GM21619 (cell line): ENCODE data around the gene TOB2.
"Not testable (repeated sequence)": the region's sequence is repeated elsewhere in the genome, so short reads cannot be mapped to it uniquely, and the experiment has no call there.

ENCODE experiments used
- ATAC-seq: cut with Tn5 transposase; IDR thresholded peaks from one replicate; pipeline ENCODE4 v1.9.1; 2021; ENCODE audit not compliant: unreplicated experiment

Gene TOB2

DNA sequence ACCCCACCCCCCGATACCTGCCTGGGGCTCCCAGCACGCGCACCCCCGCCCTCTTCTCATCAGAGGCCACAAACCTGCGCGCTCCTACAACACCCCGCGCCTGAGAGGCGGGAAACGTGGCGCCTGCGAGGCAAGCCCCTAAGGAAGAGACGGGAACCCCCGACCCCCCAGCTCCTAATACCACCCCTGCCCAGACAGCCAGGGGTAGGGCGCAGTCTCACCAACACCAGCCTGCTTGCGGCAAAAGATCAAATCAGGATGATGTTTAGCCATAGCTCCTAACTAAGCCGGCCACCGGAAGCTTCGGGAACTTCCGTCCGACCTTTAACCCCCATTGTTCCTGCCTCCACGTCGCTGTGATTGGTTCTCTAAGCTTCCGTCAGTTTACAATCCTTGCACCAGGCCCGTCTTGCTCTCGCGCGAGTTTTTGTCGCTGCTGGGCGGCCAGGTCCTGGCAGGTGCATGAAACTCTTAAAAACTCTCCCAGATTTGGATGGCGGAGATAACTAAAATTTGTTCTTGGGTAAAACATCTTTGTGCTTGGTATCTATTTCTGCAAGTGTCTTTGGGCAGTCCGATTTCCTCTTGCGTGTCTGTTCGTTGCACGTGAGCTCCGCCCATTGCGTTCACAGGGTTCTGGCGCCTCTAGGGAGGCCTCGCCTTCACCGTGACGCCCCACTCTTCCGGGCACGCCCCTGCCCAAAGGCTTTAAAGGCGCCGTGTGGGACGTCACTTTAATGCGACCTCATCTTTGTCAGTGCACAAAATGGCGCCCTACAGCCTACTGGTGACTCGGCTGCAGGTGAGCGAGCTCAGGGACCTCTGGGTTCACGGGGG lies 22.0 kb upstream of the TOB2 start, which contains the start of the genes ACO2 and PHF5A:
Gene ACO2, plus strand, starts transcription at position 737 of the 837 bp plus-strand sequence. Its CDS starts 30 bp downstream, at position 767.
Gene PHF5A, minus strand, starts transcription at position 312 of the 837 bp plus-strand sequence. Its CDS starts 39 bp downstream, at position 273.
- peak; percentile 80 for ATAC-seq

DNA sequence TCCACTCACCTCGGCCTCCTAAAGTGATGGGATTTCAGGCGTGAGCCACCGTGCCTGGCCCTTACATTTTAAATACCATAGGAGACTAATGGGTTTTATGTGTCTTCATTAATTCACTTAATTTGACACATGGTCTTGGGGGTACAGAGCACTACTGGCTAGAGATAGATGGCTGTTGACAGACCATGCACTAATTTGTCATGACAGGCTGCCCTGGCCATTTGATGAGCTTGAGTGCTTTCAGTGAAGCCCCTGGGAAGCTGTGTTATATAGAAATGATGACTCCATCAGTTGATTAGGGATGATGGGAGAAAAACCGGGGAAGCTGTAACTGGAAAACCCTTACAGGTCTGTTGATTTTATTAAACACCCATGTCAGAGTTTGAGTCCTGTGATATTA lies 15.3 kb upstream of the TOB2 start:
- no peak for ATAC-seq

GRCh38 chr22:41460071-41460470 lies 13.5 kb upstream of the TOB2 start:
- not testable (repeated sequence) for ATAC-seq

DNA sequence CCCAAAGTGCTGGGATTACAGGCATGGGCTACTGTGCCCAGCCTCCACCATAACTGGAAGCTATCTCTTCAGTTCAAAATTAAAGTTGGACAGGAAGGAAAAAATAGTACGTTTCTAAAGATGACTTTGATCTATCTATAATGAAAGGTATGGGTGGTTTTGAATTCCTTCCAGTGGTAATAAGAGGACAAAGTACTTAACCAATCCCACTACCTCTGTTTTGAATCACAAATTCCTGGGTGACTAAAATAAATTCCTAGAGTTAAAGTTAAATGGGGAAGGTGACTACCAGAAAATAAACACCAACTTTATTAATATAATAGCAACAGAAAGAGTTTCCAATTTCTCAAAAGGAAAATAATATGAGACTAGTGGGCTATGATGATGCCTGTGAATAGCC lies 12.8 kb upstream of the TOB2 start:
- ATAC-seq = no peak

DNA sequence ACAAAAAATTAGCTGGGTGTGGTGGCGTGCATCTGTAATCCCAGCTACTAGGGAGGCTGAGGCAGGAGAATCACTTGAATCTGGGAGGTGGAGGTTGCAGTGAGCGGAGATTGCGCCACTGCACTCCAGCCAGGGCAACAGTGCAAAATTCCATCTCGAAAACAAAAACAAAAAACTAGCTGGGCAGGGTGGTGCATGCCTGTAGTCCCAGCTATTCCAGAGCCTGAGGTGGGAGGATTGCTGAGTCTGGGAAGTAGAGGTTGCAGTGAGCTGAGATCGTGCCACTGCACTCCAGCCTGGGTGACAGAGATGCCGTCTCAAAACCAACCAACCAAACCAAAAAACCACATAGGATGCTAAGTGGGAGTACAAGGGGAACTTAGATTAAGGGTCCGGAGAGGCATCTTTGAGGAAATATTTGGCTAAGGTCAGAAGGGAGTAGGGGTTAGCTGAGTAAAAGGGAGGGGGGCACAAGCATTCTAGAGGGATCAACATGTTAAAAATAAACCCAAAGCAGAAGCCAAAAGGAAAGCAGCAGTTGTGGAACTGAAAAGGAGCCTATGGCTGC lies 11.6 kb upstream of the TOB2 start:
- ATAC-seq = no peak

- ATAC-seq = peak; percentile 41
Measured at GRCh38 chr22:41448189-41448808, 1.7 kb upstream of the TOB2 start.

DNA sequence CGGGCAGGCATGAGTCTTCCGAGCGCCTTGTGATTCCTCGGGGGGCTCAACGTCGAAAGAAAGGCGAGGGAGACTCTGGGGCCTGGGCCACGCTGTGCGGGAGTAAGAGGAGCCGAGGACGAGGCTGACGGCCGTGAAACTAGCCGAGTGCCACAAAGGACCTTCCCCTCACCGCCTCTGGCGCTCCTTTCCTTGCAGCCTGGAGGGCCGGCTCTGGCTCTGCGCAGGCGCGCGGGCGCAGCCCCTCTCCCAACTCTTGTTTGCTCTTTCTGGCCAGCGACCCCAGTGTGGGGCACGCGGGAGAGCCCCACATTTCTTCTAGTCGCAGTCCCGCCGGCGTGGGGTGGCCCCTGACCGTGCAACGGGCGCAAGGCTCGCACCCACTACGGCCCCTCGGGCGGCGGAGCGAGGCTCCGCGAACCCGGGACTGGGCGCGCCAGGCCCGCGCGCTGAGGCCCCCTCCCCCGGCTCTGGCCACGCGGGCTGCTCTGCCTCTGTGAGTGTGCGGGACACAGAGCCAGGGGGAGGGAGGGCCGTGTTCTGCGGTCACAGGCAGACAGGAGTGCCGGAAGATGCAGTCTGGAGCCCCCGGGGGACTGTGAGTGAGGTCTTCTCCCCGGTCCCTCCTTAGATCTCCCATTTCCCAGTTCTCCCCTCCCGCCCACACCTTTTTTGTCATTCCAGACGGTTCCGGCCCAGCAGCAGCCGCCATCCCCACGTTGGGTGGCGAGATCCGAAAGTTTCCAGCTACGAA lies 1.0 kb upstream of the TOB2 start:
- no peak for ATAC-seq

DNA sequence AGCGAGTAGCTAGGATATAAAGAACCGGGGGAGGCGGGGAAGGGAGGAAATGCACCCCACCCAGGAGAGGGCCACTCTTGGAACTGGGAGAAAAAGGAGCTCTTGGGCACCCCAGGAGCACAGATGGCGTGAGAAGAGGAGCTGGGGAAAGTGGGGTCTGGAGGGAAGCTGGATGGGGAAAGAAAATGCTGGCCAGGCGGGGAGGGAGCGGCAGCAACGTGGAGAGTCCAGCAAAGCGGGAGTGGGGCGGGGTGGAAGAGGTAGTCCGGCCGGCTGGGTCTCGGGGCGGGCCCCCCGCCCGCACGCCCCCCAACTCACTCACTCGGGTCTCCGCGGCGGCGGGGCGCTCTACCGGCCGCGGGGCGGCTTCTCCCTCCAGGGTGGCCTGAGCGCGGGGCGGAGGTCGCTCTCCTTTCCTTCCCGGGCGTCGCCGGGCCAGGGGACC lies 522 bp downstream of the TOB2 start:
- no peak for ATAC-seq

- ATAC-seq = no peak
Measured at GRCh38 chr22:41445129-41446056, 1.2 kb downstream of the TOB2 start.

- peak; percentile 45 for ATAC-seq
Measured at GRCh38 chr22:41444360-41445128, 2.1 kb downstream of the TOB2 start.

- no peak for ATAC-seq
Measured at GRCh38 chr22:41442240-41442792, 4.3 kb downstream of the TOB2 start.

DNA sequence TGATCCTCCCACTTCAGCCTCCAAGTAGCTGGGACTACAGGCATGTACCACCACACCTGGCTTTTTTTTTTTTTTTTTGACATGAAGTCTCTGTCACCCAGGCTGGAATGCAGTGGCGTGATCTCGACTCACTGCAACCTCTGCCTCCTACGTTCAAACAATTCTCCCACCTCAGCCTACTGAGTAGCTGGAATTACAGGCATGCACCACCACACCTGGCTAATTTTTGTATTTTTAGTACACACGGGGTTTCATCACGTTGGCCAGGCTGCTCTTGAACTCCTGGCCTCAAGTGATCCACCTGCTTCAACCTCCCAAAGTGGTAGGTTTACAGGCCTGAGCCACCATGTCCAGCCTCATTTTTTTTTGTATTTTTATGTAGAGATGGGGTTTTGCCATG lies 6.1 kb downstream of the TOB2 start:
- ATAC-seq = not testable (repeated sequence)

- no peak for ATAC-seq
Measured at GRCh38 chr22:41437198-41437597, 9.4 kb downstream of the TOB2 start.

- ATAC-seq = no peak
Measured at GRCh38 chr22:41436322-41437113, 10.1 kb downstream of the TOB2 start.

DNA sequence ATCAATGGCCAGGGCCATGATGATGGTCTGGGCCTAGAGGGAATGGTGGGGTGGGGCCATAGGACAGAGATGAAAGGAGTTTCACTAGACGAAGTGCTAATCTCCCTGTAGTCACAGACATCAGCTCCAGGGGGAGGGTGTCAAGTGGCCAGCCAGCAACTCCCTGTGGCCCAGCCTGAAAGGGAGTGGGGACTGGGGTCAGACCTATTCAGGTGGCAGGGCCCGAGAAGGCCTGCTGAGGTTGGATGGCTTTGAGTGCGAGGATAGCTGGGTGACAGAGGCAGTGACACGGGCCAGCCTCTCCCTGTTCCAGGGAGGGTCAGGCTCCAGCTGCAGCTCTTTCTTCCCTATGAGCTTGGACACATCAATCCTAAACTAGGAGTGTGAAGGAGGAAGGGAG lies 11.0 kb downstream of the TOB2 start:
- no peak for ATAC-seq

DNA sequence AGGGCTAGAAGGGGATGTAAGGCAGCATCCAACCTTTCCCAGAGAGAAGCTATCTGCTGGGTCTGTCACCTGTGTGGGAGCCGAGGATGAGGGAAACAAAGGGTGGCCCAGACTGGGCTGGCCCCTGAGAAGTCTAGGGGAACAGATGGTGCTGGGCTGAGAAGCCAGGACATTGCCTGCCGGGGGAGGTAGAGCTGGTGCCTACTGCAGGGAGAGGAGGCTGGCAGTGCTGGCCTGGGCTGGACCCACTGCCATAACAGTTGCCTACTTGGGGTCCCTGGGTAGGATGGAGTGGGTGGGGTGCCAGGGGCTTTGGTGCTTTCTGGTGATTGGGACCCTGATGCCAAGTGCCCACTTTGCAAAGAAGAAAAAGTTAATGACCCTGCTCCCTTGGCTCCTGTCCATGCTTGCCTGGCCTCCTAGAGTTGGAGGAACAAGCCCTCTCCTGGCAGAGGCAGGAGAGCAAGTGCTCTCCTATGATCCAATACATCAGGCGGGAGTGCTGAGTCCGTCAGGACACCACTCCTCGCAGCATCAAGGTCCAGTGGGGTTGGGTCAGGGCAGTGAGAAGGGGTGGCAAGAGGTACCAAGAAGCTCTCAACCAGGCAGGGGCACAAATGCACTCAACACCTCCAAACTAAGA lies 12.1 kb downstream of the TOB2 start:
- ATAC-seq = not testable (repeated sequence)

DNA sequence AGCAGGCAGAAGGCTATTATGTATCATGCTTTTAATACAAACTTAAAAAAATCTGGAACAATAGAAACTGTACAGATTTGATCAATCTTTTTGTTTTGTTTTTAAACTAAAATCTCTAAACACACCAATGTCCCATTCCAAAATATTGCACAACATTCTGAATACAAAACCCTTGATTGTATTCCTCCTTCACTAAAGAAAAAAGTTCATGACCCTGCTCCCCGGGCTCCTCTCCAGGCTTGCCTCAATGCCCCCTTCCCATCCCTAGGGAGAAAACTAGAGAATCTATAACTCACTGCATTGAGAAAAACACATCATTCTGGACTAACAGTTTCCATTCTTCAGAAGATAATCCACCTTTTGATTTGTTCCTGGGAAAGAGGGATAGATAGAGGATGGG lies 13.1 kb downstream of the TOB2 start:
- ATAC-seq = not testable (repeated sequence)

GRCh38 chr22:41431656-41432055 lies 14.9 kb downstream of the TOB2 start:
- no peak for ATAC-seq
